H9 (cell line): ENCODE data around the gene ATP8B4. TPM values are rescaled to one million over a fixed set of nuclear protein-coding genes. Genes with fewer than 3 reads are reported as not detected.

Source experiments
- DNase-seq: peaks from one replicate; pipeline ENCODE4 v3.0.0-alpha.2; 2017
- H2AFZ ChIP-seq: one replicate; pipeline ENCODE4 v1.6.1; 2013; ENCODE audit warnings: mild to moderate bottlenecking, low read length, control low read depth, moderate library complexity
- H2AK5ac ChIP-seq: 2 replicates; pipeline ENCODE4 v1.6.1; 2013; ENCODE audit warnings: low read length, control low read depth, mixed read lengths; ENCODE audit not compliant: insufficient read length
- H2BK120ac ChIP-seq: one replicate; pipeline ENCODE4 v1.6.1; 2013; ENCODE audit warnings: low read depth, mild to moderate bottlenecking, low read length, control low read depth, inconsistent platforms; ENCODE audit not compliant: poor library complexity, severe bottlenecking
- H2BK12ac ChIP-seq: 2 replicates; pipeline ENCODE4 v1.6.1; 2013; ENCODE audit warnings: low read length, control low read depth, mixed read lengths, low read depth; ENCODE audit not compliant: insufficient read length
- H2BK15ac ChIP-seq: 2 replicates; pipeline ENCODE4 v1.6.1; 2013; ENCODE audit warnings: low read depth, low read length, control low read depth
- H2BK20ac ChIP-seq: one replicate; pipeline ENCODE4 v1.6.1; 2013; ENCODE audit warnings: low read depth, mild to moderate bottlenecking, low read length, control low read depth, inconsistent platforms; ENCODE audit not compliant: poor library complexity, severe bottlenecking
- H2BK5ac ChIP-seq: 2 replicates; pipeline ENCODE4 v1.6.1; 2013; ENCODE audit warnings: low read length, control low read depth, mixed read lengths; ENCODE audit not compliant: insufficient read length
- H3K14ac ChIP-seq: 2 replicates; pipeline ENCODE4 v1.6.1; 2013; ENCODE audit warnings: low read length, control low read depth; ENCODE audit not compliant: insufficient read depth
- H3K18ac ChIP-seq: 2 replicates; pipeline ENCODE4 v1.6.1; 2013; ENCODE audit warnings: low read depth, mild to moderate bottlenecking, mixed read lengths, low read length, control low read depth; ENCODE audit not compliant: insufficient read length
- H3K23ac ChIP-seq: 2 replicates; pipeline ENCODE4 v1.6.1; 2013; ENCODE audit warnings: low read length, control low read depth, mixed read lengths, low read depth; ENCODE audit not compliant: insufficient read length
- H3K23me2 ChIP-seq: 2 replicates; pipeline ENCODE4 v1.6.1; 2013; ENCODE audit warnings: low read depth, mild to moderate bottlenecking, mixed read lengths, low read length, control low read depth; ENCODE audit not compliant: insufficient read length, poor library complexity, severe bottlenecking
- H3K27ac ChIP-seq: 2 replicates; pipeline ENCODE4 v1.5.1; 2013; ENCODE audit warnings: low read length, control low read depth, mixed read lengths, low read depth; ENCODE audit not compliant: insufficient read length
- H3K27me3 ChIP-seq: 2 replicates; pipeline ENCODE4 v1.6.1; 2013; ENCODE audit warnings: low read length, control low read depth, inconsistent platforms; ENCODE audit not compliant: insufficient read depth
- H3K4ac ChIP-seq: 2 replicates; pipeline ENCODE4 v1.6.1; 2013; ENCODE audit warnings: low read depth, mild to moderate bottlenecking, control low read depth, inconsistent platforms, low read length, moderate library complexity
- H3K4me1 ChIP-seq: 2 replicates; pipeline ENCODE4 v1.6.1; 2013; ENCODE audit warnings: low read length, control low read depth, inconsistent platforms; ENCODE audit not compliant: insufficient read depth
- H3K4me2 ChIP-seq: 2 replicates; pipeline ENCODE4 v1.6.1; 2013; ENCODE audit warnings: low read length, control low read depth, mixed read lengths; ENCODE audit not compliant: insufficient read length, insufficient read depth
- H3K56ac ChIP-seq: 2 replicates; pipeline ENCODE4 v1.6.1; 2013; ENCODE audit warnings: low read depth, mild to moderate bottlenecking, mixed read lengths, low read length, control low read depth; ENCODE audit not compliant: insufficient read length
- H3K79me1 ChIP-seq: 2 replicates; pipeline ENCODE4 v1.6.1; 2013; ENCODE audit warnings: low read depth, mild to moderate bottlenecking, moderate library complexity, low read length, control low read depth, inconsistent platforms; ENCODE audit not compliant: insufficient read depth, poor library complexity, severe bottlenecking
- H3K79me2 ChIP-seq: 2 replicates; pipeline ENCODE4 v1.6.1; 2013; ENCODE audit warnings: low read length, control low read depth, inconsistent platforms; ENCODE audit not compliant: insufficient read depth
- H3K9ac ChIP-seq: 2 replicates; pipeline ENCODE4 v1.6.1; 2013; ENCODE audit warnings: low read length, control low read depth, mixed read lengths; ENCODE audit not compliant: insufficient read length; ENCODE audit errors: extremely low read depth
- H3K9me3 ChIP-seq: one replicate; pipeline ENCODE4 v1.6.1; 2013; ENCODE audit warnings: low read depth, low read length, inconsistent platforms; ENCODE audit not compliant: control insufficient read depth
- H3T11ph ChIP-seq: one replicate; pipeline ENCODE4 v1.6.1; 2013; ENCODE audit warnings: mild to moderate bottlenecking, low read length, control low read depth, inconsistent platforms
- H4K20me1 ChIP-seq: one replicate; pipeline ENCODE4 v1.6.1; 2013; ENCODE audit not compliant: control insufficient read depth, insufficient read length, insufficient read depth
- H4K5ac ChIP-seq: 2 replicates; pipeline ENCODE4 v1.6.1; 2013; ENCODE audit warnings: low read depth, mild to moderate bottlenecking, mixed read lengths, low read length, control low read depth; ENCODE audit not compliant: insufficient read length
- H4K8ac ChIP-seq: replicated peaks from 2 replicates; pipeline ENCODE4 v1.6.1; 2013; ENCODE audit warnings: low read length, control low read depth, mixed read lengths, low read depth; ENCODE audit not compliant: insufficient read length
- H4K91ac ChIP-seq: 2 replicates; pipeline ENCODE4 v1.6.1; 2013; ENCODE audit warnings: low read depth, mild to moderate bottlenecking, moderate library complexity, mixed read lengths, low read length, control low read depth; ENCODE audit not compliant: insufficient read length
- H3K27ac Mint-ChIP-seq, 3 experiments: 2 replicates in 2 of 3; 3 replicates in 1 of 3; pipeline ENCODE4 v1.8.0; 2020 to 2021; ENCODE audit warnings: mixed read lengths in 3 of 3, mild to moderate bottlenecking in 1 of 3, moderate library complexity in 1 of 3
- H3K27me3 Mint-ChIP-seq: 2 replicates; pipeline ENCODE4 v1.8.0; 2021; ENCODE audit warnings: low read depth, mild to moderate bottlenecking, moderate library complexity, mixed read lengths
- H3K36me3 Mint-ChIP-seq, 3 experiments: 2 replicates in 2 of 3; 3 replicates in 1 of 3; pipeline ENCODE4 v1.8.0; 2020 to 2021; ENCODE audit warnings: low read depth in 3 of 3, mixed read lengths in 3 of 3; ENCODE audit not compliant: insufficient read depth in 1 of 3
- H3K4me1 Mint-ChIP-seq, 2 experiments: 2 replicates each; pipeline ENCODE4 v1.8.0; 2020; ENCODE audit warnings: mixed read lengths in 2 of 2
- H3K4me3 Mint-ChIP-seq, 2 experiments: 2 replicates in 1 of 2; 3 replicates in 1 of 2; pipeline ENCODE4 v1.8.0; 2020 to 2021; ENCODE audit warnings: mild to moderate bottlenecking in 2 of 2, mixed read lengths in 2 of 2, moderate library complexity in 1 of 2
- H3K9me3 Mint-ChIP-seq, 2 experiments: 2 replicates in 1 of 2; 3 replicates in 1 of 2; pipeline ENCODE4 v1.8.0; 2020; ENCODE audit warnings: mild to moderate bottlenecking in 2 of 2, mixed read lengths in 2 of 2, moderate library complexity in 1 of 2
- WGBS: extraction: QIAGEN DNeasy Blood & Tissue Kit; methylation state at CpG from one replicate; pipeline ENCODE4 v1.1.7; 2013; ENCODE audit warnings: missing lambda C conversion rate, low lambda C conversion rate, mixed read lengths; ENCODE audit not compliant: insufficient read length; ENCODE audit errors: extremely low coverage; 5-methylcytosine and 5-hydroxymethylcytosine counted together
- total RNA-seq: library from RNA; stranded (reverse); gene quantifications from 2 replicates; pipeline ENCODE4 v1.2.1, GENCODE V29; 2021
- TF ChIP-seq, protein P1 (sequence below): fragments of 200-600 bp; sonication (generic); conservative IDR thresholded peaks from 3 replicates; pipeline ENCODE4 v1.8.0; 2021; ENCODE audit warnings: antibody characterized with exemption, mild to moderate bottlenecking

ATP8B4 gene
- total RNA-seq, 1 experiment from 2014 or later = 0.52 TPM

DNA sequence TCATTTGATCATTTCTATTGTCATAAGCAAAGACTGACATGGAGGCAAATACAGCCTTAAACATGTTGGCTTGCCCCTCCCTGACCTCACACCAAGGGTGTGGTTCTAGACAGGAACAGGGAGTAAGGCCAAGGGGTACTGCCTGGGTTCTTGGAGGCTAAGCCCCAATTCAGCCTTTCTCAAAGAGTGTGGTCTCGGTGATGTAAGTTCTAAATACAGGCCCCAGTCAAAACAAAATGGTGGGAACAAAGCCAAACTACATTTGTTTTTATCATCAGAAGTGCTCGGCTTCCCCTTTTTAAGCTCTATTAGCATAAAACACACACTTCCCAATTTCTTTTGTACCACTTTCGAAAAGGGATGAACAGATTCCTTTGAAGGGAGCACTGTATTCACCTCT, 129.5 kb downstream of the ATP8B4 start:
- Histone ChIP-seq H3K9me3 (no peaks in the 10 kb centered on the region), H3K4ac (no peak overlapping the region), H3K18ac (no peak overlapping the region), H2BK12ac (no peak overlapping the region), H4K20me1 (no peaks in the 10 kb centered on the region), H2BK120ac (no peak overlapping the region), H2BK5ac (no peak overlapping the region), H3K4me2 (no peak overlapping the region), H3K14ac (no peak overlapping the region), H4K5ac (no peak overlapping the region), H4K91ac (no peak overlapping the region), H2AK5ac (no peak overlapping the region), H2AFZ (no peak overlapping the region), H3T11ph (no peak overlapping the region), H3K27me3 (no peaks in the 10 kb centered on the region), H3K27ac (no peak overlapping the region), H3K23ac (no peak overlapping the region), H3K56ac (no peak overlapping the region), H3K23me2 (no peaks in the 10 kb centered on the region), H4K8ac (no peak overlapping the region), H2BK20ac (no peak overlapping the region), H3K79me2 (no peaks in the 10 kb centered on the region), H2BK15ac (no peak overlapping the region), H3K4me1 (no peaks in the 10 kb centered on the region), H3K9ac (no peak overlapping the region), H3K79me1 (no peaks in the 10 kb centered on the region)
- no peak for DNase-seq
- Mint-ChIP-seq H3K27me3 (no peaks in the 10 kb centered on the region), H3K4me3 (no peak overlapping the region), H3K36me3 (no peaks in the 10 kb centered on the region), H3K4me1 (peaks cover 18 to 25% of the 10 kb centered on the region in 2 experiments), H3K27ac (no peak overlapping the region), H3K9me3 (no peaks in the 10 kb centered on the region)
- TF ChIP-seq, protein P1, sequence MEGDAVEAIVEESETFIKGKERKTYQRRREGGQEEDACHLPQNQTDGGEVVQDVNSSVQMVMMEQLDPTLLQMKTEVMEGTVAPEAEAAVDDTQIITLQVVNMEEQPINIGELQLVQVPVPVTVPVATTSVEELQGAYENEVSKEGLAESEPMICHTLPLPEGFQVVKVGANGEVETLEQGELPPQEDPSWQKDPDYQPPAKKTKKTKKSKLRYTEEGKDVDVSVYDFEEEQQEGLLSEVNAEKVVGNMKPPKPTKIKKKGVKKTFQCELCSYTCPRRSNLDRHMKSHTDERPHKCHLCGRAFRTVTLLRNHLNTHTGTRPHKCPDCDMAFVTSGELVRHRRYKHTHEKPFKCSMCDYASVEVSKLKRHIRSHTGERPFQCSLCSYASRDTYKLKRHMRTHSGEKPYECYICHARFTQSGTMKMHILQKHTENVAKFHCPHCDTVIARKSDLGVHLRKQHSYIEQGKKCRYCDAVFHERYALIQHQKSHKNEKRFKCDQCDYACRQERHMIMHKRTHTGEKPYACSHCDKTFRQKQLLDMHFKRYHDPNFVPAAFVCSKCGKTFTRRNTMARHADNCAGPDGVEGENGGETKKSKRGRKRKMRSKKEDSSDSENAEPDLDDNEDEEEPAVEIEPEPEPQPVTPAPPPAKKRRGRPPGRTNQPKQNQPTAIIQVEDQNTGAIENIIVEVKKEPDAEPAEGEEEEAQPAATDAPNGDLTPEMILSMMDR = no peak
- no CpG with 5 or more reads among the region's 3 CpGs for WGBS
